ENCODE results near the gene HOXD10.

The HOXD10 gene

GRCh38 chr2:176137252-176137580, 20.6 kb downstream of the HOXD10 start:
- no peak for DNase-seq

GRCh38 chr2:176137906-176138305, 21.3 kb downstream of the HOXD10 start:
- DNase-seq, result no peak

- DNase-seq, result no peak
Observed at GRCh38 chr2:176138526-176138922, 21.9 kb downstream of the HOXD10 start.

- no peak for DNase-seq
Observed at GRCh38 chr2:176138923-176139660, 22.5 kb downstream of the HOXD10 start.

- DNase-seq, result no peak
Observed at GRCh38 chr2:176139661-176140512, 23.3 kb downstream of the HOXD10 start.

GRCh38 chr2:176140513-176141317, 24.1 kb downstream of the HOXD10 start:
- peak; percentile 68 for DNase-seq

GRCh38 chr2:176142281-176142680, 25.7 kb downstream of the HOXD10 start:
- no peak for DNase-seq

- no peak for DNase-seq
Observed at GRCh38 chr2:176145085-176145969, 28.7 kb downstream of the HOXD10 start.

- DNase-seq, result no peak
Observed at GRCh38 chr2:176146101-176146500, 29.5 kb downstream of the HOXD10 start.

GRCh38 chr2:176146645-176147044, 30.1 kb downstream of the HOXD10 start:
- DNase-seq, result no peak

- no peak for DNase-seq
Observed at GRCh38 chr2:176147210-176147799, 30.7 kb downstream of the HOXD10 start.

GRCh38 chr2:176147800-176148496, 31.4 kb downstream of the HOXD10 start:
- no peak for DNase-seq

- DNase-seq, result no peak
Observed at GRCh38 chr2:176148751-176149421, 32.3 kb downstream of the HOXD10 start.

- DNase-seq, result no peak
Observed at GRCh38 chr2:176149481-176149938, 32.9 kb downstream of the HOXD10 start.

GRCh38 chr2:176149939-176150583, 33.5 kb downstream of the HOXD10 start:
- no peak for DNase-seq

GRCh38 chr2:176150584-176151441, 34.2 kb downstream of the HOXD10 start:
- no peak for DNase-seq

- DNase-seq, result no peak
Observed at GRCh38 chr2:176151442-176152287, 35.1 kb downstream of the HOXD10 start, which contains the start of gene HOXD4. TSS of gene HOXD4 (plus strand) at chr2:176151550. CDS start at chr2:176151634, 84 bp downstream.

All from activated CD4-positive, alpha-beta T cell treated with anti-CD3 and anti-CD28 coated beads, Interleukin-2, amount 50 U/mL, for 16 hours (primary cell).